ENCODE results near the gene ANGPTL5. TPM values are rescaled to one million over a fixed set of nuclear protein-coding genes. Genes with fewer than 3 reads are reported as not detected.

ANGPTL5 gene
- total RNA-seq, 1 experiment from 2014 or later = not detected

GRCh38 chr11:101867951-101868350 is 48.4 kb downstream of the ANGPTL5 start:
- DNase-seq (ENCODE audit: low spot score) = no peak
- CTCF ChIA-PET = interaction anchor here (0.9 kb wide), 1 partner anchor 12 kb away, joined by 3 read pairs; no protein-coding TSS in a partner anchor
- POLR2A ChIA-PET (ENCODE audit: low non-redundant PET) = no interaction called here
- intact Hi-C loops (cut with micrococcal nuclease; ENCODE audit: unreplicated experiment) = loop anchor here (10.0 kb wide), 2 partner anchors 627 to 747 kb away; no protein-coding TSS in a partner anchor
- H3K27ac ChIP-seq (ENCODE audit: low read depth, low read length, poor library complexity, severe bottlenecking) = no peak overlapping the region
- TF ChIP-seq CTCF (conservative IDR thresholded peaks at IDR 0.05; ENCODE audit: low read depth, low read length) (no peak), EZH2 (IDR thresholded peaks at IDR 0.05; ENCODE audit: borderline replicate concordance, low read depth, low read length, poor library complexity, severe bottlenecking) (no peak)
- peaks cover 4% of the 10 kb centered on the region for H3K9me3 ChIP-seq (ENCODE audit: low read depth, low read length, poor library complexity, severe bottlenecking)
- no TSS peak for BruUV-seq (replicated peaks)
- H3K36me3 ChIP-seq (ENCODE audit: insufficient read depth, low read length, poor library complexity, severe bottlenecking) = no peaks in the 10 kb centered on the region
- H3K27me3 ChIP-seq (replicated peaks; ENCODE audit: insufficient read depth, low read depth, low read length, poor library complexity) = no peaks in the 10 kb centered on the region
- H3K4me1 ChIP-seq (ENCODE audit: insufficient read depth, low read length, poor library complexity, severe bottlenecking) = peaks cover 14% of the 10 kb centered on the region
- H3K4me3 ChIP-seq (ENCODE audit: low read depth, low read length, poor library complexity, severe bottlenecking) = no peak overlapping the region

- no TSS peak for BruUV-seq (replicated peaks)
- Histone ChIP-seq H3K4me3 (ENCODE audit: low read depth, low read length, poor library complexity, severe bottlenecking) (no peak overlapping the region), H3K27me3 (replicated peaks; ENCODE audit: insufficient read depth, low read depth, low read length, poor library complexity) (no peaks in the 10 kb centered on the region), H3K36me3 (ENCODE audit: insufficient read depth, low read length, poor library complexity, severe bottlenecking) (no peaks in the 10 kb centered on the region), H3K9me3 (ENCODE audit: low read depth, low read length, poor library complexity, severe bottlenecking) (peaks cover 4% of the 10 kb centered on the region), H3K4me1 (ENCODE audit: insufficient read depth, low read length, poor library complexity, severe bottlenecking) (peaks cover 10% of the 10 kb centered on the region), H3K27ac (ENCODE audit: low read depth, low read length, poor library complexity, severe bottlenecking) (no peak overlapping the region)
- DNase-seq (ENCODE audit: low spot score) = no peak
- no peak for TF ChIP-seq CTCF (conservative IDR thresholded peaks at IDR 0.05; ENCODE audit: low read depth, low read length)
- no peak for TF ChIP-seq EZH2 (IDR thresholded peaks at IDR 0.05; ENCODE audit: borderline replicate concordance, low read depth, low read length, poor library complexity, severe bottlenecking)
- CTCF ChIA-PET = no interaction called here
- intact Hi-C loops (cut with micrococcal nuclease; ENCODE audit: unreplicated experiment) = loop anchor here (10.0 kb wide), 2 partner anchors 628 to 748 kb away; no protein-coding TSS in a partner anchor
- POLR2A ChIA-PET (ENCODE audit: low non-redundant PET) = no interaction called here
Measured at GRCh38 chr11:101866619-101867491, 49.5 kb downstream of the ANGPTL5 start.

GRCh38 chr11:101864098-101864497 is 52.2 kb downstream of the ANGPTL5 start:
- no TSS peak for BruUV-seq (replicated peaks)
- POLR2A ChIA-PET (ENCODE audit: low non-redundant PET) = no interaction called here

More at GRCh38 chr11:101864098-101864497, 52.2 kb downstream of the ANGPTL5 start:
- Histone ChIP-seq H3K4me3 (ENCODE audit: low read depth, low read length, poor library complexity, severe bottlenecking) (no peak overlapping the region), H3K9me3 (ENCODE audit: low read depth, low read length, poor library complexity, severe bottlenecking) (peaks cover 4% of the 10 kb centered on the region), H3K4me1 (ENCODE audit: insufficient read depth, low read length, poor library complexity, severe bottlenecking) (peaks cover 10% of the 10 kb centered on the region), H3K27me3 (replicated peaks; ENCODE audit: insufficient read depth, low read depth, low read length, poor library complexity) (no peaks in the 10 kb centered on the region), H3K27ac (ENCODE audit: low read depth, low read length, poor library complexity, severe bottlenecking) (no peak overlapping the region), H3K36me3 (ENCODE audit: insufficient read depth, low read length, poor library complexity, severe bottlenecking) (no peaks in the 10 kb centered on the region)
- DNase-seq (ENCODE audit: low spot score) = no peak
- TF ChIP-seq CTCF (conservative IDR thresholded peaks at IDR 0.05; ENCODE audit: low read depth, low read length) = no peak
- no peak for TF ChIP-seq EZH2 (IDR thresholded peaks at IDR 0.05; ENCODE audit: borderline replicate concordance, low read depth, low read length, poor library complexity, severe bottlenecking)
- CTCF ChIA-PET = interaction anchor here (0.7 kb wide), 1 partner anchor 143 kb away, joined by 4 read pairs; no protein-coding TSS in a partner anchor
- intact Hi-C loops (cut with micrococcal nuclease; ENCODE audit: unreplicated experiment) = loop anchor here (10.0 kb wide), 2 partner anchors 631 to 751 kb away; no protein-coding TSS in a partner anchor

Measured in A673 (cell line).